ENCODE data around the gene SPATA31E1. TPM values are rescaled to one million over a fixed set of nuclear protein-coding genes. Genes with fewer than 3 reads are reported as not detected.

The SPATA31E1 gene
- total RNA-seq, 2 experiments from 2014 or later, result not detected

GRCh38 chr9:87867391-87867790, 15.3 kb upstream of the SPATA31E1 start:
- H3K9me3 Mint-ChIP-seq, result peaks cover 3% of the 10 kb centered on the region
- no peak overlapping the region for H3K4me3 Mint-ChIP-seq
- H3K27me3 Mint-ChIP-seq (ENCODE audit: low read depth), result no peaks in the 10 kb centered on the region
- H3K27ac Mint-ChIP-seq, result no peak overlapping the region
- no peak for DNase-seq
- intact Hi-C loops (cut with micrococcal nuclease), result no loop called here
- CTCF ChIA-PET, result no interaction called here
- H3K36me3 Mint-ChIP-seq (ENCODE audit: low read depth), result no peaks in the 10 kb centered on the region
- no peaks in the 10 kb centered on the region for H3K4me1 Mint-ChIP-seq (ENCODE audit: low read depth)

GRCh38 chr9:87868175-87868574, 14.5 kb upstream of the SPATA31E1 start:
- intact Hi-C loops (cut with micrococcal nuclease), result no loop called here
- Mint-ChIP-seq H3K36me3 (ENCODE audit: low read depth) (no peaks in the 10 kb centered on the region), H3K27me3 (ENCODE audit: low read depth) (no peaks in the 10 kb centered on the region), H3K27ac (no peak overlapping the region), H3K4me3 (no peak overlapping the region), H3K9me3 (no peaks in the 10 kb centered on the region), H3K4me1 (ENCODE audit: low read depth) (no peaks in the 10 kb centered on the region)
- no peak for DNase-seq
- CTCF ChIA-PET, result no interaction called here

- no peaks in the 10 kb centered on the region for H3K9me3 Mint-ChIP-seq
- CTCF ChIA-PET, result no interaction called here
- no peak overlapping the region for H3K27ac Mint-ChIP-seq
- H3K4me3 Mint-ChIP-seq, result no peak overlapping the region
- intact Hi-C loops (cut with micrococcal nuclease), result no loop called here
- no peaks in the 10 kb centered on the region for H3K4me1 Mint-ChIP-seq (ENCODE audit: low read depth)
- no peak for DNase-seq
- no peaks in the 10 kb centered on the region for H3K27me3 Mint-ChIP-seq (ENCODE audit: low read depth)
- no peaks in the 10 kb centered on the region for H3K36me3 Mint-ChIP-seq (ENCODE audit: low read depth)
Observed at GRCh38 chr9:87868635-87869034, 14.0 kb upstream of the SPATA31E1 start.

GRCh38 chr9:87869082-87869481, 13.6 kb upstream of the SPATA31E1 start:
- no peak for DNase-seq
- no peak overlapping the region for H3K27ac Mint-ChIP-seq
- H3K9me3 Mint-ChIP-seq, result no peaks in the 10 kb centered on the region
- intact Hi-C loops (cut with micrococcal nuclease), result no loop called here
- H3K27me3 Mint-ChIP-seq (ENCODE audit: low read depth), result no peaks in the 10 kb centered on the region
- no peaks in the 10 kb centered on the region for H3K4me1 Mint-ChIP-seq (ENCODE audit: low read depth)
- H3K36me3 Mint-ChIP-seq (ENCODE audit: low read depth), result no peaks in the 10 kb centered on the region
- no peak overlapping the region for H3K4me3 Mint-ChIP-seq
- CTCF ChIA-PET, result interaction anchor here (0.6 kb wide), 1 partner anchor 513 kb away, joined by 3 read pairs; no protein-coding TSS in a partner anchor

- Mint-ChIP-seq H3K4me1 (ENCODE audit: low read depth) (no peaks in the 10 kb centered on the region), H3K9me3 (no peaks in the 10 kb centered on the region), H3K36me3 (ENCODE audit: low read depth) (no peaks in the 10 kb centered on the region), H3K4me3 (no peak overlapping the region), H3K27ac (no peak overlapping the region), H3K27me3 (ENCODE audit: low read depth) (peaks cover under 1% of the 10 kb centered on the region)
- intact Hi-C loops (cut with micrococcal nuclease), result no loop called here
- CTCF ChIA-PET, result interaction anchor here (0.6 kb wide), 1 partner anchor 536 kb away, joined by 4 read pairs; no protein-coding TSS in a partner anchor
- DNase-seq, result no peak
Observed at GRCh38 chr9:87871425-87872078, 11.1 kb upstream of the SPATA31E1 start.

- Mint-ChIP-seq H3K9me3 (no peaks in the 10 kb centered on the region), H3K36me3 (ENCODE audit: low read depth) (no peaks in the 10 kb centered on the region), H3K4me3 (no peak overlapping the region), H3K27me3 (ENCODE audit: low read depth) (peaks cover 2% of the 10 kb centered on the region), H3K27ac (no peak overlapping the region), H3K4me1 (ENCODE audit: low read depth) (no peaks in the 10 kb centered on the region)
- CTCF ChIA-PET, result no interaction called here
- no peak for DNase-seq
- intact Hi-C loops (cut with micrococcal nuclease), result no loop called here
Observed at GRCh38 chr9:87872079-87872624, 10.5 kb upstream of the SPATA31E1 start.

- peaks cover 3% of the 10 kb centered on the region for H3K4me1 Mint-ChIP-seq (ENCODE audit: low read depth)
- no peak for DNase-seq
- H3K4me3 Mint-ChIP-seq, result no peak overlapping the region
- peaks cover 2% of the 10 kb centered on the region for H3K27me3 Mint-ChIP-seq (ENCODE audit: low read depth)
- intact Hi-C loops (cut with micrococcal nuclease), result no loop called here
- no peaks in the 10 kb centered on the region for H3K36me3 Mint-ChIP-seq (ENCODE audit: low read depth)
- CTCF ChIA-PET, result no interaction called here
- no peaks in the 10 kb centered on the region for H3K9me3 Mint-ChIP-seq
- no peak overlapping the region for H3K27ac Mint-ChIP-seq
Observed at GRCh38 chr9:87873607-87874303, 8.9 kb upstream of the SPATA31E1 start.

GRCh38 chr9:87874304-87874623, 8.4 kb upstream of the SPATA31E1 start:
- no peaks in the 10 kb centered on the region for H3K36me3 Mint-ChIP-seq (ENCODE audit: low read depth)
- no peak overlapping the region for H3K27ac Mint-ChIP-seq
- H3K4me3 Mint-ChIP-seq, result no peak overlapping the region
- DNase-seq, result no peak
- peaks cover 8% of the 10 kb centered on the region for H3K4me1 Mint-ChIP-seq (ENCODE audit: low read depth)
- intact Hi-C loops (cut with micrococcal nuclease), result no loop called here
- CTCF ChIA-PET, result no interaction called here
- no peaks in the 10 kb centered on the region for H3K9me3 Mint-ChIP-seq
- H3K27me3 Mint-ChIP-seq (ENCODE audit: low read depth), result peaks cover 2% of the 10 kb centered on the region

GRCh38 chr9:87875060-87875459, 7.6 kb upstream of the SPATA31E1 start:
- Mint-ChIP-seq H3K9me3 (no peaks in the 10 kb centered on the region), H3K27me3 (ENCODE audit: low read depth) (peaks cover 2% of the 10 kb centered on the region), H3K4me1 (ENCODE audit: low read depth) (peaks cover 9% of the 10 kb centered on the region), H3K4me3 (no peak overlapping the region), H3K27ac (no peak overlapping the region), H3K36me3 (ENCODE audit: low read depth) (no peaks in the 10 kb centered on the region)
- no peak for DNase-seq
- intact Hi-C loops (cut with micrococcal nuclease), result no loop called here
- CTCF ChIA-PET, result no interaction called here

GRCh38 chr9:87875831-87876545, 6.7 kb upstream of the SPATA31E1 start:
- Mint-ChIP-seq H3K36me3 (ENCODE audit: low read depth) (no peaks in the 10 kb centered on the region), H3K27ac (no peak overlapping the region), H3K4me1 (ENCODE audit: low read depth) (peaks cover 11% of the 10 kb centered on the region), H3K27me3 (ENCODE audit: low read depth) (peaks cover 2% of the 10 kb centered on the region), H3K9me3 (no peaks in the 10 kb centered on the region), H3K4me3 (no peak overlapping the region)
- intact Hi-C loops (cut with micrococcal nuclease), result no loop called here
- CTCF ChIA-PET, result no interaction called here
- no peak for DNase-seq

GRCh38 chr9:87876708-87877107, 6.0 kb upstream of the SPATA31E1 start:
- intact Hi-C loops (cut with micrococcal nuclease), result no loop called here
- H3K27ac Mint-ChIP-seq, result no peak overlapping the region
- peaks cover 2% of the 10 kb centered on the region for H3K27me3 Mint-ChIP-seq (ENCODE audit: low read depth)
- no peak overlapping the region for H3K4me3 Mint-ChIP-seq
- no peaks in the 10 kb centered on the region for H3K36me3 Mint-ChIP-seq (ENCODE audit: low read depth)
- H3K9me3 Mint-ChIP-seq, result no peaks in the 10 kb centered on the region
- peaks cover 11% of the 10 kb centered on the region for H3K4me1 Mint-ChIP-seq (ENCODE audit: low read depth)
- DNase-seq, result no peak
- CTCF ChIA-PET, result no interaction called here

- DNase-seq, result no peak
- Mint-ChIP-seq H3K27ac (no peak overlapping the region), H3K36me3 (ENCODE audit: low read depth) (no peaks in the 10 kb centered on the region), H3K9me3 (no peaks in the 10 kb centered on the region), H3K4me1 (ENCODE audit: low read depth) (peaks cover 11% of the 10 kb centered on the region), H3K4me3 (no peak overlapping the region), H3K27me3 (ENCODE audit: low read depth) (peaks cover 2% of the 10 kb centered on the region)
- intact Hi-C loops (cut with micrococcal nuclease), result no loop called here
- CTCF ChIA-PET, result no interaction called here
Observed at GRCh38 chr9:87878989-87879511, 3.6 kb upstream of the SPATA31E1 start.
